ENCODE results near the gene CHIC2.

Gene CHIC2

GRCh38 chr4:54017308-54017707 lies 47.1 kb downstream of the CHIC2 start:
- H3K4me3 Mint-ChIP-seq: no peak overlapping the region
- peaks cover 11% of the 10 kb centered on the region for H3K36me3 Mint-ChIP-seq (ENCODE audit: low read depth)
- no peak overlapping the region for H3K27ac Mint-ChIP-seq
- peaks cover 10% of the 10 kb centered on the region for H3K4me1 Mint-ChIP-seq
- no peaks in the 10 kb centered on the region for H3K27me3 Mint-ChIP-seq
- no peaks in the 10 kb centered on the region for H3K9me3 Mint-ChIP-seq
- DNase-seq (no peak), ATAC-seq (no peak)

- no peaks in the 10 kb centered on the region for H3K9me3 Mint-ChIP-seq
- peaks cover 11% of the 10 kb centered on the region for H3K36me3 Mint-ChIP-seq (ENCODE audit: low read depth)
- ATAC-seq: no peak
- H3K27me3 Mint-ChIP-seq: no peaks in the 10 kb centered on the region
- H3K4me1 Mint-ChIP-seq: peaks cover 10% of the 10 kb centered on the region
- H3K27ac Mint-ChIP-seq: no peak overlapping the region
- no peak overlapping the region for H3K4me3 Mint-ChIP-seq
- DNase-seq: no peak
These were observed 47.9 kb downstream of the CHIC2 start for GRCh38 chr4:54016504-54016903.

GRCh38 chr4:54015423-54016030 lies 48.9 kb downstream of the CHIC2 start:
- DNase-seq (no peak), ATAC-seq (no peak)
- Mint-ChIP-seq H3K27ac (no peak overlapping the region), H3K27me3 (no peaks in the 10 kb centered on the region), H3K36me3 (ENCODE audit: low read depth) (peaks cover 17% of the 10 kb centered on the region), H3K4me1 (peaks cover 10% of the 10 kb centered on the region), H3K9me3 (no peaks in the 10 kb centered on the region), H3K4me3 (no peak overlapping the region)

- DNase-seq (no peak), ATAC-seq (no peak)
- peaks cover 10% of the 10 kb centered on the region for H3K4me1 Mint-ChIP-seq
- no peak overlapping the region for H3K4me3 Mint-ChIP-seq
- no peaks in the 10 kb centered on the region for H3K27me3 Mint-ChIP-seq
- H3K9me3 Mint-ChIP-seq: no peaks in the 10 kb centered on the region
- no peak overlapping the region for H3K27ac Mint-ChIP-seq
- peaks cover 22% of the 10 kb centered on the region for H3K36me3 Mint-ChIP-seq (ENCODE audit: low read depth)
These were observed 49.7 kb downstream of the CHIC2 start for GRCh38 chr4:54014666-54015160.

GRCh38 chr4:54011201-54011600 lies 53.2 kb downstream of the CHIC2 start:
- Mint-ChIP-seq H3K9me3 (no peaks in the 10 kb centered on the region), H3K27me3 (no peaks in the 10 kb centered on the region), H3K4me1 (peaks cover 5% of the 10 kb centered on the region), H3K27ac (no peak overlapping the region), H3K36me3 (ENCODE audit: low read depth) (peaks cover 29% of the 10 kb centered on the region), H3K4me3 (no peak overlapping the region)
- ATAC-seq (no peak), DNase-seq (no peak)

- no peaks in the 10 kb centered on the region for H3K27me3 Mint-ChIP-seq
- no peaks in the 10 kb centered on the region for H3K9me3 Mint-ChIP-seq
- peaks cover 6% of the 10 kb centered on the region for H3K4me1 Mint-ChIP-seq
- H3K27ac Mint-ChIP-seq: no peak overlapping the region
- ATAC-seq: no peak
- no peak overlapping the region for H3K4me3 Mint-ChIP-seq
- peaks cover 32% of the 10 kb centered on the region for H3K36me3 Mint-ChIP-seq (ENCODE audit: low read depth)
- no peak for DNase-seq
These were observed 57.6 kb downstream of the CHIC2 start for GRCh38 chr4:54006755-54007154.

- Mint-ChIP-seq H3K27ac (no peak overlapping the region), H3K27me3 (no peaks in the 10 kb centered on the region), H3K9me3 (no peaks in the 10 kb centered on the region), H3K4me3 (no peak overlapping the region), H3K36me3 (ENCODE audit: low read depth) (peaks cover 29% of the 10 kb centered on the region), H3K4me1 (peaks cover 6% of the 10 kb centered on the region)
- no peak for ATAC-seq
- no peak for DNase-seq
These were observed 58.9 kb downstream of the CHIC2 start for GRCh38 chr4:54005475-54005874.

- H3K27ac Mint-ChIP-seq: no peak overlapping the region
- H3K4me1 Mint-ChIP-seq: peaks cover 6% of the 10 kb centered on the region
- H3K27me3 Mint-ChIP-seq: no peaks in the 10 kb centered on the region
- H3K36me3 Mint-ChIP-seq (ENCODE audit: low read depth): peaks cover 26% of the 10 kb centered on the region
- H3K9me3 Mint-ChIP-seq: no peaks in the 10 kb centered on the region
- H3K4me3 Mint-ChIP-seq: no peak overlapping the region
- ATAC-seq: no peak
- no peak for DNase-seq
These were observed 59.9 kb downstream of the CHIC2 start for GRCh38 chr4:54004463-54004862.

GRCh38 chr4:54001668-54002365 lies 62.6 kb downstream of the CHIC2 start:
- Mint-ChIP-seq H3K4me1 (peaks cover 6% of the 10 kb centered on the region), H3K27me3 (no peaks in the 10 kb centered on the region), H3K9me3 (no peaks in the 10 kb centered on the region), H3K36me3 (ENCODE audit: low read depth) (peaks cover 22% of the 10 kb centered on the region), H3K27ac (no peak overlapping the region), H3K4me3 (no peak overlapping the region)
- DNase-seq (no peak), ATAC-seq (no peak)

GRCh38 chr4:53997898-53998297 lies 66.5 kb downstream of the CHIC2 start:
- peaks cover 3% of the 10 kb centered on the region for H3K4me1 Mint-ChIP-seq
- no peak overlapping the region for H3K27ac Mint-ChIP-seq
- H3K4me3 Mint-ChIP-seq: no peak overlapping the region
- DNase-seq (no peak), ATAC-seq (no peak)
- H3K9me3 Mint-ChIP-seq: no peaks in the 10 kb centered on the region
- no peaks in the 10 kb centered on the region for H3K27me3 Mint-ChIP-seq
- H3K36me3 Mint-ChIP-seq (ENCODE audit: low read depth): peaks cover 16% of the 10 kb centered on the region

- Mint-ChIP-seq H3K4me1 (peaks cover 3% of the 10 kb centered on the region), H3K27ac (no peak overlapping the region)
- no peak for ATAC-seq
These were observed 69.9 kb downstream of the CHIC2 start for GRCh38 chr4:53994382-53995102.

GRCh38 chr4:53992785-53993184 lies 71.6 kb downstream of the CHIC2 start:
- no peak overlapping the region for H3K27ac Mint-ChIP-seq
- H3K27me3 Mint-ChIP-seq: no peaks in the 10 kb centered on the region
- H3K9me3 Mint-ChIP-seq: no peaks in the 10 kb centered on the region

More at GRCh38 chr4:53994382-53995102, 69.9 kb downstream of the CHIC2 start:
- peaks cover 11% of the 10 kb centered on the region for H3K36me3 Mint-ChIP-seq (ENCODE audit: low read depth)
- H3K9me3 Mint-ChIP-seq: no peaks in the 10 kb centered on the region
- H3K4me3 Mint-ChIP-seq: no peak overlapping the region
- no peak for DNase-seq
- no peaks in the 10 kb centered on the region for H3K27me3 Mint-ChIP-seq

GRCh38 chr4:53991821-53992220 lies 72.6 kb downstream of the CHIC2 start:
- Mint-ChIP-seq H3K4me3 (no peak overlapping the region), H3K9me3 (no peaks in the 10 kb centered on the region), H3K27me3 (no peaks in the 10 kb centered on the region), H3K27ac (no peak overlapping the region), H3K36me3 (ENCODE audit: low read depth) (peaks cover 9% of the 10 kb centered on the region), H3K4me1 (peaks cover 3% of the 10 kb centered on the region)
- DNase-seq (no peak), ATAC-seq (no peak)

More at GRCh38 chr4:53992785-53993184, 71.6 kb downstream of the CHIC2 start:
- no peak for DNase-seq
- Mint-ChIP-seq H3K4me3 (no peak overlapping the region), H3K4me1 (peaks cover 3% of the 10 kb centered on the region), H3K36me3 (ENCODE audit: low read depth) (peaks cover 9% of the 10 kb centered on the region)
- ATAC-seq: no peak

GRCh38 chr4:53990641-53991040 lies 73.8 kb downstream of the CHIC2 start:
- DNase-seq: no peak
- ATAC-seq: no peak
- Mint-ChIP-seq H3K4me3 (no peak overlapping the region), H3K9me3 (no peaks in the 10 kb centered on the region), H3K27ac (no peak overlapping the region), H3K36me3 (ENCODE audit: low read depth) (peaks cover 9% of the 10 kb centered on the region), H3K27me3 (no peaks in the 10 kb centered on the region), H3K4me1 (peaks cover 3% of the 10 kb centered on the region)

- no peak for DNase-seq
- Mint-ChIP-seq H3K27ac (no peak overlapping the region), H3K36me3 (ENCODE audit: low read depth) (peaks cover 2% of the 10 kb centered on the region), H3K27me3 (no peaks in the 10 kb centered on the region), H3K4me1 (no peaks in the 10 kb centered on the region), H3K9me3 (no peaks in the 10 kb centered on the region), H3K4me3 (no peak overlapping the region)
- ATAC-seq: peak; percentile 33
These were observed 76.6 kb downstream of the CHIC2 start for GRCh38 chr4:53987761-53988171.

All from activated naive CD8-positive, alpha-beta T cell treated with anti-CD3 and anti-CD28 coated beads, Interleukin-2, amount 50 U/mL, for 24 hours (primary cell).